GM19238 (cell line): ENCODE results near the gene SESTD1.
"Not testable (repeated sequence)": the region's sequence is repeated elsewhere in the genome, so short reads cannot be mapped to it uniquely, and the experiment has no call there.

ENCODE experiments used
- DNase-seq: peaks from one replicate; pipeline ENCODE4 v3.0.0; 2011; ENCODE audit warnings: low spot score; ENCODE audit not compliant: insufficient read length

SESTD1 gene

GRCh38 chr2:179239195-179239594 lies 25.4 kb downstream of the SESTD1 start:
- DNase-seq: no peak

GRCh38 chr2:179238027-179238426 lies 26.6 kb downstream of the SESTD1 start:
- DNase-seq: no peak

- no peak for DNase-seq
Observed at GRCh38 chr2:179237209-179237946, 27.3 kb downstream of the SESTD1 start.

DNA sequence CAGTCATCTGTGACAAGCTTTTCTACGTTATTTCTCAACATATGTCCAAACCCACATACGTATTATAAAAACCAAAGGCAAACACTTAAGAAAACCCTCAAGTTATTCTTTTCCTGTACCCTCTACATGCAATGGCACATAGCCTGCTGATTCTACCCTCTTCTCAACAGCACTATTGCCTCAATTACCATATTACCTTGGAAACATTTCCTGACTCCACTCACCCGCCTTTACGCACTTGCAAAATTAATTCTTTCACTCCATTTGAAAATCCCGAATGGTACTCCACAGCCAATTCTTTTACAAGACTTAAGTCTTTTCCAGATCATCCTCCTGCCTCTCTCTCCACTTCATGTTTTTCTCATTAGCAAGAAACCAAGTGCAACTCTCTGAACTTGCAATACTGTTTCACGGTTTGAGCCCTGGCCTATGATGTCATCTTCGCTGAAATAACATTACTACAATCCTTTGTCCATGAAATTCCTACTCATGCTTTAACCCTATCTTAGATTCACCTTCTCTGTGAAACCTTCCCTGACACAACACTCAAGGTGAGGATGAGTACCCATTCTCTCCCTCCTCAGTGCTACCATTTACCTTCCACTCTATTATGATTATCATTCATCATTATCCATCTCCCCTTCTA lies 29.0 kb downstream of the SESTD1 start:
- no peak for DNase-seq

DNA sequence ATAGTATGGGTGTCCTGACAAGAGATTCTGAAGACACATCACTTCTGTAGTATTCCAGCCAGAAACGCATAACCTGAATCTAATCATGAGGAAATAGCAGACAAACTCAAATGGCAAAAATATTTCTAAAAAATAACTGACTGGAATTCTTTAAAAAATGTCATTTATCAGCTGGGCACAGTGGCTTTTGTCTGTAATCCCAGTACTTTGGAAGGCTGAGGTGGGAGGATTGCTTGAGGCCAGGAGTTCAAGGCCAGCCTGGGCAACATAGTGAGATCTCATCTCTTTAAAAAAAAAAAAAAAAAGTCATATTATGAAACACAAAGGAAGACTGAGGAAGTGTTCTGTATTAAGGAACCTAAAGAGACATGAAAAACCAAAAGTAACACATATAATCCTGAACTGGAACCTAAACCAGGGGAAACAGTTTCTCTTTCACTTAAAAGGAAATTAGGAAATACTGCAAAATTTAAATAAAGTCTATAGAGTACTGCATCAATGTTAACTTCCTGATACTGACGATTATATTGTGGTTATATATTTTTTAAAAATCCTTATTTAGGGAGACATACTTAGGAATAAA lies 29.9 kb downstream of the SESTD1 start:
- no peak for DNase-seq

GRCh38 chr2:179233626-179234430 lies 30.8 kb downstream of the SESTD1 start:
- DNase-seq: no peak

GRCh38 chr2:179233083-179233490 lies 31.5 kb downstream of the SESTD1 start:
- DNase-seq: no peak

GRCh38 chr2:179226961-179227259 lies 37.7 kb downstream of the SESTD1 start:
- no peak for DNase-seq

GRCh38 chr2:179226203-179226960 lies 38.2 kb downstream of the SESTD1 start:
- no peak for DNase-seq

GRCh38 chr2:179224361-179224760 lies 40.3 kb downstream of the SESTD1 start:
- DNase-seq: no peak

- DNase-seq: no peak
Observed at GRCh38 chr2:179222076-179222475, 42.6 kb downstream of the SESTD1 start.

DNA sequence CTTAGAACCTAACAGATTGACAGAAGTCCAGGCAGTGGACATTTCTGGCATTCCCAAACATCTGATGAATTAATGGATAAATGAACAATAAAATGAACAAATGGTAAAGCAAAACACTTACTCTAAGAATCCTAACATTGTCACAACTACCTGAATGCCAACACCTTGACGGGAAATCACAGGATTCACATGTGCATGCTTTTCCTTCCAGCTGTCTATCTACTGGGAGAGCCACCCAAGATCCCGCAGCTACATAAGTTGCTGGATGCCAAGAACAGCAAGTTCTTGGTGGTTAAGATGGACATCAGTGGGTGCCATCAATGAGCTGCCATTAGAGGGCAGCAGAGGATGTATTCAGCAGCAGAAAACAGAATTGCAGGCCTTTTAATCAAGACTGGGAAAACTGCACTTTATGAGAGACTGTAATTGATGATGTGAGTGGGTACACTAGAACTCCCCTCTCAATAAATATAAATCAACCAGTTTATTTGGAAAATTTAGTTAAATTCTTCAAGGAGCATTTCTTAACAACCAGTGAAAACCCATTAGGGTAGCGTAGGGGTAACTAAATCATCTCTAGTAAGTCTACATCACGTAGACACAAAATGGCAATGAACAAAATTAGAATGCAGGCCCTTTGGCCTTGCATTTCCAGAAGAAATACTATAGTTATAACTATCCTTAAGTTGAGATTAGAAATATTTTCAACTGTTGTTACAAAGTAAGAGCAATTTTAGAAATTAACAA lies 45.6 kb downstream of the SESTD1 start:
- peak; percentile 27 for DNase-seq

DNA sequence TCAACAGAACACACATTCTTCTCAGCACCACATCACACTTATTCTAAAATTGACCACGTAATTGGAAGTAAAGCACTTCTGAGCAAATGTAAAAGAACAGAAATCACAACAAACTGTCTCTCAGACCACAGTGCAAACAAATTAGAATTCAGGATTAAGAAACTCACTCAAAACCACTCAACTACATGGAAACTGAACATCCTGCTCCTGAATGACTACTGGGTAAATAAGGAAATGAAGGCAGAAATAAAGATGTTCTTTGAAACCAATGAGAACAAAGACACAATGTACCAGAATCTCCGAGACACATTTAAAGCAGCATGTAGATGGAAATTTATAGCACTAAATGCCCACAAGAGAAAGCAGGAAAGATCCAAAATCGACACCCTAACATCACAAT lies 50.0 kb downstream of the SESTD1 start:
- DNase-seq: not testable (repeated sequence)

DNA sequence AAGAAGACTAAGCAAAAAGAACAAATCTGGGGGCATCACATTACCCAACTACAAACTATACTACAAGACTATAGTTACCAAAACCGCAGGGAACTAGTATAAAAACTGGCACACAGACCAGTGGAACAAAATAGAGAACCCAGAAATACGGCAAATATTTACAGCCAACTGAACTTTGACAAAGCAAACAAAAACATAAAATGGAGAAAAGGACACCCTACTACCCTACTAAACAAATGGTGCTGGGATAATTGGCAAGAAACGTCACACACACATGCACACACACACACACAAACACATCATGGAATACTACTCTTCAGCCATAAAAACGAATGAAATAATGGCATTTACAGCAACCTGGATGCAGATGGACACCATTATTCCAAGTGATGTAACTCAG lies 53.3 kb downstream of the SESTD1 start:
- DNase-seq: no peak

DNA sequence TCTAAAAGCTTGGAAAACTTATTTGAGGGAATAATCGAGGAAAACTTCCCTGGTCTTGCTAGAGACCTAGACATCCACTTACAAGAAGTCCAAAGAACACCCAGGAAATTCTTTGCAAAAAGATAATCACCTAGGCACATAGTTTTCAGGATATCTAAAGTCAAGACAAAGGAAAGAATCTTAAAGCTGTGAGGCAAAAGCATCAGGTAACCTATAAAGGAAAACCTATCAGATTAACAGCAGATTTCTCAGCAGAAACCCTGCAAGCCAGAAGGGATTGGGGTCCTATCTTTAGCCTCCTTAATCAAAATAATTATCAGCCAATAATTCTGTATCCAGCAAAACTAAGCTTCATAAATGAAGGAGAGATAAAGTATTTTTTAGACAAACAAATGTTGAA lies 56.4 kb downstream of the SESTD1 start:
- DNase-seq: not testable (repeated sequence)

DNA sequence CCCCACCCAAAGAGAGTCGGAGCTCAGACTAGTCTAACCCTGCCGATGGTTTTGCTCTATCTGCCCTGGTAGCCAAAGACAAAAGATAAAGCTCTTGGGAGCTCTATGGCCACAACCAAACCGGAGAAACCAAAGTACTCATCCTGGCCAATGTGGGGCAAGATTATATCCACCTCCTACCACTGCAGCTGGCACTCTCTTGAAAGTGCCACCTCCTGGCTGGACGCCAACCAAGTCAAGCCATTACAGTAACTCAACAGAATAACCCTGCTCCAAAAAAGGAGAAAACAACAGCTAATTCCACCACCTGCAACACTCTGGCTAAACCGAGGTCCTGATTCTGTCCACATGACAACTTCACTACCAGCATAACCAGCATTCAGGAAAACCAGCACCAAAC lies 57.6 kb downstream of the SESTD1 start:
- no peak for DNase-seq

GRCh38 chr2:179201869-179202268 lies 62.8 kb downstream of the SESTD1 start:
- DNase-seq: no peak

DNA sequence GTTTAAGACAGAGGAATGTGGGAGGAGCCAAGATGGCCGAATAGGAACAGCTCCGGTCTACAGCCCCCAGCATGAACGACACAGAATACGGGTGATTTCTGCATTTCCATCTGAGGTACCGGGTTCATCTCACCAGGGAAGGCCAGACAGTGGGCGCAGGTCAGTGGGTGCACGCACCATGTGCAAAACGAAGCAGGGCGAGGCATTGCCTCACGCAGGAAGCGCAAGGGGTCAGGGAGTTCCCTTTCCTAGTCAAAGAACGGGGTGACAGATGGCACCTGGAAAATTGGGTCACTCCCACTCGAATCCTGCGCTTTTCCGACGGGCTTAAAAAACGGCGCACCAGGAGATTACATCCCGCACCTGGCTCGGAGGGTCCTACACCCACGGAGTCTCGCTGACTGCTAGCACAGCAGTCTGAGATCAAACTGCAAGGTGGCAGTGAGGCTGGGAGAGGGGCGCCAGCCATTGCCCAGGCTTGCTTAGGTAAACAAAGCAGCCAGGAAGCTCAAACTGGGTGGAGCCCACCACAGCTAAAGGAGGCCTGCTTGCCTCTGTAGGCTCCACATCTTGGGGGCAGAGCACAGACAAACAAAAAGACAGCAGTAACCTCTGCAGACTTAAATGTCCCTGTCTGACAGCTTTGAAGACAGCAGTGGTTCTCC lies 68.6 kb downstream of the SESTD1 start:
- DNase-seq: not testable (repeated sequence)

DNA sequence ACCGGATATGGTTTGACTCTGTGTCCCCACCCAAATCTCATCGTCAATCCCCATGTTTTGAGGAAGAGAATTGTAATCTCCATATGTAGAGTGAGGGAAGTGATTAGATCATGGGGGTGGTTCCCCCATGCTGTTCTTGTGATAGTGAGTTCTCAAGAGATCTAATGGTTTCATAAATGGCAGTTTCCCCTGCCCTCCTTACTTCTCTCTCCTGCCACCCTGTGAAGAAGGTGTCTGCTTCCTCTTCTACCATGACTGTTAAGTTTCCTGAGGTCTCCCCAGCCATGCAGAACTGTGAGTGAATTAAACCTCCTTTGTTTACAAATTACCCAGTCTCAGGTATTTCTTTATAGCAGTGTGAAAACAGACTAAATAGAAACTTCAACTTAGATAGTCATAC lies 69.5 kb downstream of the SESTD1 start:
- DNase-seq: no peak

- no peak for DNase-seq
Observed at GRCh38 chr2:179193759-179194394, 70.8 kb downstream of the SESTD1 start.
